ENCODE measurements around the gene LENG8. TPM values are rescaled to one million over a fixed set of nuclear protein-coding genes. Genes with fewer than 3 reads are reported as not detected.

The LENG8 gene
- total RNA-seq, 6 donors from 2014 or later: 72.2 to 1,027 (median 188) TPM

- Histone ChIP-seq H3K4me3 (peak overlapping the region in 1 of 4 donors; percentile 100), H3K27ac (peak overlapping the region; percentile 22 to 98 (median 41)), H3K9me3 (no peaks in the 10 kb centered on the region), H3K4me1 (peaks cover 34 to 51% (median 37%) of the 10 kb centered on the region in 4 donors), H3K36me3 (peaks cover 47 to 59% (median 57%) of the 10 kb centered on the region in 4 donors), H3K27me3 (no peaks in the 10 kb centered on the region)
- WGBS, 2 donors: 63 to 71% methylated on average over 9 of the region's 9 CpGs
- DNase-seq (no peak), ATAC-seq (ENCODE audit: low FRiP score in 2 of 2) (no peak)
- TF ChIP-seq POLR2A (IDR thresholded peaks at IDR 0.05): no peak
- no peak for TF ChIP-seq CTCF (IDR thresholded peaks at IDR 0.05)
- TF ChIP-seq EP300 (IDR thresholded peaks at IDR 0.05): no peak
- TF ChIP-seq POLR2AphosphoS5 (IDR thresholded peaks at IDR 0.05): no peak
Observed at GRCh38 chr19:54451331-54451871, 2.4 kb downstream of the LENG8 start.

GRCh38 chr19:54451997-54452396, 3.0 kb downstream of the LENG8 start:
- peak overlapping the region in 2 of 4 donors; percentile 30 to 52 for H3K27ac ChIP-seq
- no peak for DNase-seq
- no peaks in the 10 kb centered on the region for H3K27me3 ChIP-seq
- peaks cover 31 to 45% (median 34%) of the 10 kb centered on the region in 4 donors for H3K4me1 ChIP-seq
- WGBS, 2 donors: 86 to 87% methylated on average over 10 to 11 of the region's 11 CpGs
- ATAC-seq (ENCODE audit: low FRiP score in 2 of 2): no peak
- peaks cover 53 to 64% (median 63%) of the 10 kb centered on the region in 4 donors for H3K36me3 ChIP-seq
- H3K9me3 ChIP-seq: no peaks in the 10 kb centered on the region
- no peak overlapping the region for H3K4me3 ChIP-seq
- no peak for TF ChIP-seq CTCF (IDR thresholded peaks at IDR 0.05)
- TF ChIP-seq POLR2AphosphoS5 (IDR thresholded peaks at IDR 0.05): no peak
- TF ChIP-seq EP300 (IDR thresholded peaks at IDR 0.05): no peak
- no peak for TF ChIP-seq POLR2A (IDR thresholded peaks at IDR 0.05)

GRCh38 chr19:54452626-54453025, 3.6 kb downstream of the LENG8 start:
- H3K36me3 ChIP-seq: peaks cover 59 to 70% (median 69%) of the 10 kb centered on the region in 4 donors

GRCh38 chr19:54453921-54454780, 5.2 kb downstream of the LENG8 start:
- DNase-seq (peak in 1 of 2 donors; percentile 72), ATAC-seq (ENCODE audit: low FRiP score in 2 of 2) (no peak)
- Histone ChIP-seq H3K27ac (no peak overlapping the region), H3K4me3 (no peak overlapping the region), H3K27me3 (no peaks in the 10 kb centered on the region), H3K36me3 (peaks cover 74 to 85% (median 84%) of the 10 kb centered on the region in 4 donors), H3K4me1 (peaks cover 22 to 35% (median 26%) of the 10 kb centered on the region in 4 donors), H3K9me3 (no peaks in the 10 kb centered on the region)
- 96 to 100% methylated on average over 9 to 22 of the region's 31 CpGs for WGBS, 2 donors
- TF ChIP-seq POLR2AphosphoS5 (IDR thresholded peaks at IDR 0.05): no peak
- TF ChIP-seq EP300 (IDR thresholded peaks at IDR 0.05): no peak
- TF ChIP-seq CTCF (IDR thresholded peaks at IDR 0.05): no peak
- TF ChIP-seq POLR2A (IDR thresholded peaks at IDR 0.05): no peak

More at GRCh38 chr19:54452626-54453025, 3.6 kb downstream of the LENG8 start:
- ATAC-seq (ENCODE audit: low FRiP score in 2 of 2): no peak
- Histone ChIP-seq H3K4me1 (peaks cover 24 to 38% (median 28%) of the 10 kb centered on the region in 4 donors), H3K4me3 (no peak overlapping the region), H3K9me3 (no peaks in the 10 kb centered on the region), H3K27me3 (no peaks in the 10 kb centered on the region), H3K27ac (no peak overlapping the region)
- peak in 1 of 2 donors; percentile 40 for DNase-seq
- WGBS, 2 donors: 91 to 95% methylated on average over 10 to 11 of the region's 11 CpGs
- TF ChIP-seq POLR2A (IDR thresholded peaks at IDR 0.05) (no peak), CTCF (IDR thresholded peaks at IDR 0.05) (no peak), POLR2AphosphoS5 (IDR thresholded peaks at IDR 0.05) (no peak), EP300 (IDR thresholded peaks at IDR 0.05) (no peak)

Measured in upper lobe of left lung (tissue), 6 donors.